ACC112 (cell line): ENCODE data around the gene TMEM11.

Experiments used
- H2AFZ ChIP-seq: fragments of 200-600 bp; sonication (generic); one replicate; pipeline ENCODE4 v1.6.0; 2017; ENCODE audit warnings: antibody characterized with exemption, low read length; ENCODE audit not compliant: unreplicated experiment
- H3K27ac ChIP-seq: fragments of 200-600 bp; sonication (generic); 2 replicates; pipeline ENCODE4 v1.5.1; 2014; ENCODE audit warnings: low read depth, mild to moderate bottlenecking, antibody characterized with exemption, low read length, moderate library complexity
- H3K27me3 ChIP-seq: fragments of 200-600 bp; sonication (generic); 2 replicates; pipeline ENCODE4 v1.6.1; 2014; ENCODE audit warnings: mild to moderate bottlenecking, antibody characterized with exemption, low read length, moderate library complexity, mixed read lengths; ENCODE audit not compliant: insufficient read depth
- H3K36me3 ChIP-seq: fragments of 200-600 bp; sonication (generic); 2 replicates; pipeline ENCODE4 v1.6.1; 2016; ENCODE audit warnings: mild to moderate bottlenecking, antibody characterized with exemption, low read length, moderate library complexity, mixed read lengths; ENCODE audit not compliant: insufficient read depth
- H3K4me1 ChIP-seq: fragments of 200-600 bp; sonication (generic); one replicate; pipeline ENCODE4 v1.6.1; 2016; ENCODE audit warnings: low read length, mixed read lengths; ENCODE audit not compliant: insufficient read depth, unreplicated experiment, control insufficient read depth
- H3K4me3 ChIP-seq: fragments of 200-600 bp; sonication (generic); 2 replicates; pipeline ENCODE4 v1.5.1; 2014; ENCODE audit warnings: mild to moderate bottlenecking, low read depth, low read length
- H3K79me2 ChIP-seq: fragments of 200-600 bp; sonication (generic); one replicate; pipeline ENCODE4 v1.6.0; 2016; ENCODE audit warnings: low read length; ENCODE audit not compliant: control insufficient read depth, unreplicated experiment, insufficient read depth

TMEM11 gene

DNA sequence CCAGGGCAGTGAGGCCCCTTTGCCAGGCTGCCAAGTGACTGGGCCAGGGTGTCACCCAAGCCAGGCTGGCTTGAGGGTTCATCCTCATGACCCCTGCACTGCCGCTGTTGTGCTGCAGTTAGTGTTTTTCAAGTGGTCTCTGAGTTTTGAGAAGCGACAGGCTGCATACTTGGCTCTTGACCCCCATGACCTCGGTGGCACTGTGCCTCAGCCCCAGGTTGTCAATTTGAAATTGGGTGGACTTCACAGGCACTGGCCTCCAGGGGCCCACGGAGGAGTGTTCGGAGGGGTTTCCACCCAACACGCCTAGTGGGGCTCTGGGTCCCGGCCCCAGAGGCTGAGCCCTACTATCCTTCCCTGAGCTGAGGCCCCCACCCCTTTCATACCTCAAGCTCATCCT lies 44.5 kb downstream of the TMEM11 start:
- H3K27ac ChIP-seq: no peak overlapping the region
- no peak overlapping the region for H2AFZ ChIP-seq
- peaks cover 3% of the 10 kb centered on the region; the same call in 1 of the 2 replicates for H3K36me3 ChIP-seq
- H3K4me3 ChIP-seq: no peak overlapping the region
- no peaks in the 10 kb centered on the region for H3K27me3 ChIP-seq
- peaks cover 5% of the 10 kb centered on the region for H3K79me2 ChIP-seq
- H3K4me1 ChIP-seq: peaks cover 5% of the 10 kb centered on the region

DNA sequence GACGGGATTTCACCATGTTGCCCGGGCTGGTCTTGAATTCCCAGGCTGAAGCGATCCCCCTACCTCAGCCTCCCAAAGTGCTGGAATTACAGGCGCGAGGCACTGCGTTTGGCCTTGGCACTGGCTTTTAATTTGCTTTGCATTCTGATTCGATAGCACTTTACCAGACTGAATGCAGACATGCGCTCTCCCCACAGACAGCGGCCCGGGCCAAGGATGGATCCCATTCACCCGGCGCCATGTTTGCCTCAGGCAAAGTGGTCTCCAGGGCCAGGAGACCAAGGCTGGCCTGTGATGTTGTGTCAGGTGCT lies 45.5 kb downstream of the TMEM11 start:
- Histone ChIP-seq H3K4me3 (no peak overlapping the region), H3K36me3 (peaks cover 3% of the 10 kb centered on the region; the same call in 1 of the 2 replicates), H3K27me3 (no peaks in the 10 kb centered on the region), H3K27ac (no peak overlapping the region), H2AFZ (no peak overlapping the region), H3K79me2 (peaks cover 5% of the 10 kb centered on the region), H3K4me1 (peaks cover 5% of the 10 kb centered on the region)

DNA sequence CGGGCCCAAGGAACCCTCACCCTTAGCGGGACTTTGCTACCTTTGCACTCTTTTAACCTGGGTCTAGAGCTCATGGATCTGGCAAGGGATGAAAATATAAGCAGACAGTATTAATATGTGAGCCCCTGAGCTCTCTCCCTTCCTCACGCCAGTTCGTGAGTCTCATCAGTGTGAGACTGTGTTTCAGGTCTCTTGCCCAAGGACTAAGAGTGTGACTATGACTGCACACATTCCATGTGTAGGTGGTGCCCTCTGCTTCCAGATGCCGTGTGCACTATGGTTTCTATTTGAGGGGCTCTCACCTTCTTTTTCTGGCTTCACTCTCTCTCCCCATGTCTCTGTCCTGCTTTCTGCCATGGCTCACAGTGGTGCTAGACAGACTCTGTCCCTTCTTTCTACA lies 46.7 kb downstream of the TMEM11 start:
- peaks cover 5% of the 10 kb centered on the region for H3K79me2 ChIP-seq
- H3K27me3 ChIP-seq: no peaks in the 10 kb centered on the region
- H3K4me1 ChIP-seq: peaks cover 8% of the 10 kb centered on the region
- no peaks in the 10 kb centered on the region for H3K36me3 ChIP-seq
- H3K4me3 ChIP-seq: 0 out of 2 replicates have a peak overlapping the region, but pooled peaks have one; percentile 26
- peak overlapping the region; percentile 21 for H2AFZ ChIP-seq
- H3K27ac ChIP-seq: peak overlapping the region; percentile 1; the same call in 1 of the 2 replicates

DNA sequence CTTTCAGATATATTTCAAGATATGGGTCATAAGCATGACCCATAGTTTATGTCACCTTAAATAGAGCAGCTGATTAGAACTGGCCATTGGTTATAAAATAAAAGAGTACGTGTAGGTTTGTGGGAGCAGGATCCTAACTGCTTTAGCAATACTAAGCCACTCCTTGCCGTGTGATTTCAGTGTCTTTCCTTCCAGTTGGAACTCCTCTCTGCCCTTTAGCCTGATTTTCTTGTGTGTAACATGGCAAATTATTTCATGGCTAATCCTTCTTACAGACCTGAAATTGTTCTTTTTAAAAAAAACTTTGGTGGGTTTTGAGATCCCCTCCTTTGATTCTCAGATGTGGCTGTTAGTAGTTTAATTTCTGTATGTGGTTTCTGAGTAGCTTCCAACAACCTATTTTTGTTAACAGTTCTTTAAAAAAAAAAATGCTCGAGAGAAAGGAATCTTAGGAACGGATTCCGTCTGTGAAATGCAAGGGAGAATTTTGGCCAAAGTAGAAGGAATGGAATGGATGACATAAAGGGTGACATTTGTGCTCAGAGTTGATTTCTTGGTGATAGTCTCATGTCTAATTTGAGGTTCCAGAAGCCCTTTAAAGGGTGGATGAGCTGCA lies 47.3 kb downstream of the TMEM11 start:
- Histone ChIP-seq H3K27me3 (no peaks in the 10 kb centered on the region), H3K27ac (peak overlapping the region; percentile 1; the same call in 1 of the 2 replicates), H3K36me3 (no peaks in the 10 kb centered on the region), H3K79me2 (peaks cover 7% of the 10 kb centered on the region), H3K4me1 (peaks cover 14% of the 10 kb centered on the region), H3K4me3 (0 out of 2 replicates have a peak overlapping the region, but pooled peaks have one; percentile 26), H2AFZ (peak overlapping the region; percentile 58)

DNA sequence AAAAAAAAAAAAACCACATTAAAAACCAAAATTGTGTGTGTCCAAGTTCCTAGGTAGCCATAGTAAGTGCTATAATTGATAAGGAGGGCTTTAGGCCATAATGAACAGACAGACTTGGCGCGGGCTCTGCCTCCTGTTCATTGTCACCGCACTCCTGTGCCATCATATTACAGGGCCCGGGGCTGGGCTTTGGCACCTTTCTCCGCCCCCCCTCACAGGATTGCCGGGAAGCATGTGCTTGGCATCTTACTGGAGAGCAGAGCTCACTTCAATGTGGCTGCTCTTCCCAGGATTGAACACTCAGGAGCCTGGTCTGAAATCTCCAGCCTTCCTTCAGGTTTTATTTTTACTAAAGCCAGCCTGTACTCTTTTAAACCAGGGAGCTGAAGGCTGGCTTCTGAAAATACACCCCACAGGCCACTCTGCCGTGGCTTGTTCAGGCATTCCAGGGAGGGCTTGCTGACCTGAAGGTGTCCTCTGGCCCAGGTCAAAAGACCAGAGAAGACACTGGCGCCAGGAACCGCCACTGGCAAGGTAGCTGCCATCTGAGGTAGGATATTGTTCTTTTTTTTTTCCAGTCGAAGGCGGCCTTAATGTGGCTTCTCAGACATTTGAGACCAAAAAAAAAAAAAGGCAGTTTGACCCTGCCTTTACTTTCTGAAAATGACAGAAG lies 47.9 kb downstream of the TMEM11 start:
- Histone ChIP-seq H2AFZ (peak overlapping the region; percentile 58), H3K36me3 (no peaks in the 10 kb centered on the region), H3K79me2 (peaks cover 7% of the 10 kb centered on the region), H3K4me1 (peaks cover 21% of the 10 kb centered on the region), H3K27me3 (no peaks in the 10 kb centered on the region), H3K27ac (no peak overlapping the region), H3K4me3 (no peak overlapping the region)

DNA sequence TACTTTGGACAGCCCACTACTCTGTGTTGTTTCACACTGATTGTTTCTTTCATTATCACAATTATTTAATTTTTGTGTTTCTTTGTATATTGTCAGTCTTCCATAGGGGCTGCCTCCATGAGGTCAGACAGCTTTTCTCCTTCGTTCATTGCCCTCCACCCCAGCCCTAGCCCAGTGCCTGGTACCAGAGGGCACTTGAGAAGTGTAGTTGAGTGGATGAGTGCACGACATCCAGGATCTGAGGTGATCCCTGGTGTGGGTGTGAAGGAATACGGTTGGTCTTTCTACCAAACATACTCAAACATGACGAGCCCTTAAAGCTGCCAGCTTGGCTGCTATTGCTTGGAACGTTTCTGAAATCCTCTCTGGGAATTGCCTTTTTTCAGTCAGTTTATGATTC lies 49.3 kb downstream of the TMEM11 start:
- Histone ChIP-seq H3K4me1 (peaks cover 21% of the 10 kb centered on the region), H3K27ac (no peak overlapping the region), H2AFZ (no peak overlapping the region), H3K27me3 (no peaks in the 10 kb centered on the region), H3K36me3 (no peaks in the 10 kb centered on the region), H3K4me3 (no peak overlapping the region), H3K79me2 (peaks cover 7% of the 10 kb centered on the region)

DNA sequence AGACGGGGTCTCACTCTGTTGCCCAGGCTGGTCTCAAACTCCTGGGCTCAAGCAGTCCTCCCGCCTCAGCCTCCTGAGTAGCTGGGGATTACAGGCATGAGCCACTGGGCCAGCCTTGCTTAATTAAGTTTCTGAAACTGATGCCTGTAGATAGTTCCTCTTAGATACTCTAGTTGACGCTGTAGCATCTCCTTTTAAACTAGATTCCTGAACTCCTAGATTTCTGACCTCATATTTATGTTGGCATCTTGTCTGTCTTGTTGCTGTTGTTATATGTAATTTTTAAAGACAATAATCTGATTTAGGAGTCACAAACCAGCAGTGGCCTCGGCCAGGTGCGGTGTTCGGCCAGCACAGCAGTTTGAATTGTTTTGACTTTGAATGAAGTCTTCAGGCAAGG lies 49.7 kb downstream of the TMEM11 start:
- no peak overlapping the region for H2AFZ ChIP-seq
- peaks cover 7% of the 10 kb centered on the region for H3K79me2 ChIP-seq
- no peak overlapping the region for H3K27ac ChIP-seq
- peaks cover 21% of the 10 kb centered on the region for H3K4me1 ChIP-seq
- H3K36me3 ChIP-seq: no peaks in the 10 kb centered on the region
- no peaks in the 10 kb centered on the region for H3K27me3 ChIP-seq
- H3K4me3 ChIP-seq: no peak overlapping the region

DNA sequence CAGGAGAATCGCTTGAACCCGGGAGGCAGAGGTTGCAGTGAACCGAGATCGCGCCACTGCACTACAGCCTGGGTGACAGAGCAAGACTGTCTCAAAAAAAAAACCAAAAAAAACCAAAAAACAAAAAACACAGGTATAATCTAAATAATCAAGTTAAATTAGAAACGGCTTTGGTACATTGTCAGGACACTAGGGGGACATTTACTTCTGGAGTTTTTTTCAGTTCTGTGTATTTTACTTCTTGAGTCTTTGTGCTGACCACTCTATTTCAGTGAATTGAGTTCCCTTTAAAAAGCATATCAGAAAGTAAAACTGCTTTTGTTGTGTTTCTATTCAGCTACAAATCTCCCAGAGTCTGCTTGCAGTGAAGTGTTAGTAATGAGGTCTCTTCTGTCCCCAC lies 50.9 kb downstream of the TMEM11 start:
- H3K4me3 ChIP-seq: no peak overlapping the region

DNA sequence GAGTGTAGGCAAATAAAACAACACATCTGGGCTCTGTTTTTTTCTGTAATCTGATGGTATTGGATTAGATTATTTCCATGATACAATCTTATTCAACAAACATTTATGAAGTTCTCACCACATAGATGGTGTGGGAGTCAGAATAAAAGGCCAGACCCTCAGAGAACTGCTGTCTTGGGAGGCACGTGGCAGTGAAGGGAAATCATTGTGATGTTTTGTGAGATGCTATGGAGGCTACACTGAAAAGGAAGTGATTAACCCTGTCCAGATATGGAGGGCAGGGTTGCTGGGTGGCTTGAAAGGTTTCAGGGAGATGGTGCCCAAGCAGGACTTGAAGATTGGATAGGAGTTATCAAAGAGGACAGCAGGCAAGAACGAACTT lies 51.6 kb downstream of the TMEM11 start:
- H3K4me1 ChIP-seq: peaks cover 20% of the 10 kb centered on the region
- no peaks in the 10 kb centered on the region for H3K36me3 ChIP-seq
- peaks cover 5% of the 10 kb centered on the region for H3K79me2 ChIP-seq
- peak overlapping the region; percentile 74 for H2AFZ ChIP-seq
- no peaks in the 10 kb centered on the region for H3K27me3 ChIP-seq
- peak overlapping the region; percentile 62 for H3K27ac ChIP-seq
- H3K4me3 ChIP-seq: peak overlapping the region; percentile 44

More for the DNA sequence above, 50.9 kb downstream of the TMEM11 start:
- Histone ChIP-seq H3K4me1 (peaks cover 21% of the 10 kb centered on the region), H3K79me2 (peaks cover 5% of the 10 kb centered on the region), H3K36me3 (no peaks in the 10 kb centered on the region), H2AFZ (no peak overlapping the region), H3K27me3 (no peaks in the 10 kb centered on the region), H3K27ac (no peak overlapping the region)

DNA sequence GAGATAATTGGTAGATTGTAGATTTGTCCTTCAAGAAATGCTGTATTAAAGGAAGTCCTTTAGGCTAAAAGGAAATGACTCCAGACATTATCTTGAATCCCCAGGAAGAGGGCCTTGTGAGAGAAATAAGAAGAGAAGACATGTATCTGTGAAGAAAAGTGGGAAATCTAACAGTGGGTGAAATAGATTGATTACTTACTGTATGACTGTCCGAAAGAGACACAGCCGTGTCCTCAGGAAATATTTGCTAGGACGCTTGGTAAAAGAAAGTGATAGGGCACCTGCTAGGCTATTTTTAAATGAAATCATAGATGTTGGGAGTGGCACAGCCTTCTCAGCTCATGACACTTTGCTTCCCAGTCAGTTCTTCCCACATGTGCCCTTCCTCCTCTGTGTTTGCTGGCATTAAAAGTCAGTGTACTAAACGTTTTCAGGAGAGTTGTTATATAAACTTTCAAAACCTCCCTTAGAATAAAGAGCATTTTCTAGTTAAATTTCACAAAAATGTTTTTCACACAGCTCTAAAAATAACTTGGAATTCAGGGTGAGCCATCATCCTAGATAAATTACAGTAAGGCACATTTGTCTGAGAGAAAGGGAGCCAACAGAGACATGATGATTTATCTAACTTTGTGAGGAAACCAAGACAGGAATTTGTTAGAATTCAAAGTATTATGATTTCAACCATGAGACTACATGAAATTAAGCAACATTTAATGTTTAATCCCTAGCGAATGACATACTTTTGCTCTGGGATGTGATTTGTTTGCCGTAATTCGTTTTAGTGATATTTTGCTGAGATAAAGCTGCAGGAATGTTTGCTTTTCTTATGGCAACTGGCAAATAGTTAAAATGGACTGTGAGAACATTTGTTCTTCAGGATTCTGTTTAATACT lies 52.2 kb downstream of the TMEM11 start:
- peak overlapping the region; percentile 44 for H3K4me3 ChIP-seq
- no peaks in the 10 kb centered on the region for H3K27me3 ChIP-seq
- peaks cover 16% of the 10 kb centered on the region for H3K4me1 ChIP-seq
- no peaks in the 10 kb centered on the region for H3K36me3 ChIP-seq
- H2AFZ ChIP-seq: peak overlapping the region; percentile 74
- H3K79me2 ChIP-seq: peaks cover 5% of the 10 kb centered on the region
- peak overlapping the region; percentile 62 for H3K27ac ChIP-seq
